Heart left ventricle (tissue), 16 donors: Measurements from ENCODE around the gene SPATA3. TPM values are rescaled to one million over a fixed set of nuclear protein-coding genes. Genes with fewer than 3 reads are reported as not detected.
A peak's percentile ranks its signal among the peaks of the same experiment; 100 is the strongest.

Experiments
- ATAC-seq, 4 donors: fragments of 200-7000 bp; cut with Tn5 transposase; one replicate each; pipeline ENCODE4 v1.9.1; 2020 to 2022; ENCODE audit warnings: moderate library complexity in 4 of 4, mild to moderate bottlenecking in 3 of 4, moderate number of reproducible peaks in 1 of 4
- DNase-seq, 5 donors: peaks; one replicate each; pipeline ENCODE4 v3.0.0-alpha.2; 2020
- H3K27ac ChIP-seq, 12 donors: fragments of 200-600 bp; sonication (generic) in 4 of 12; one replicate each; pipeline versions ENCODE4 v1.5.0 to v1.8.0; 2016 to 2022; ENCODE audit warnings: mild to moderate bottlenecking in 2 of 12
- H3K27me3 ChIP-seq, 9 donors: fragments of 200-600 bp; sonication (generic) in 2 of 9; one replicate each; pipeline versions ENCODE4 v1.5.1 to v1.8.0; 2016 to 2022; ENCODE audit warnings: mild to moderate bottlenecking in 3 of 9
- H3K36me3 ChIP-seq, 9 donors: fragments of 200-600 bp; sonication (generic) in 2 of 9; one replicate each; pipeline versions ENCODE4 v1.5.0 to v1.8.0; 2018 to 2022; ENCODE audit warnings: mild to moderate bottlenecking in 2 of 9
- H3K4me1 ChIP-seq, 12 donors: fragments of 200-600 bp; sonication (generic) in 4 of 12; one replicate each; pipeline versions ENCODE4 v1.5.0 to v1.8.0; 2016 to 2022; ENCODE audit warnings: mild to moderate bottlenecking in 3 of 12
- H3K4me3 ChIP-seq, 12 donors: fragments of 200-600 bp; sonication (generic) in 4 of 12; one replicate each; pipeline versions ENCODE4 v1.5.0 to v1.8.0; 2017 to 2022; ENCODE audit warnings: mild to moderate bottlenecking in 9 of 12, moderate library complexity in 4 of 12
- H3K9me3 ChIP-seq, 12 donors: fragments of 200-600 bp; sonication (generic) in 4 of 12; one replicate each; pipeline versions ENCODE4 v1.5.0 to v1.8.0; 2016 to 2022; ENCODE audit warnings: mild to moderate bottlenecking in 1 of 12
- POLR2A ChIP-seq, 2 donors: fragments of 450-650 bp; IDR thresholded peaks; one replicate each; pipeline ENCODE4 v1.6.1; 2017; ENCODE audit warnings: antibody characterized with exemption in 2 of 2, mild to moderate bottlenecking in 2 of 2, moderate library complexity in 2 of 2
- whole genome bisulfite sequencing, 4 donors: extraction: QIAGEN DNeasy Blood & Tissue Kit in 2 of 4; methylation state at CpG; one replicate each; pipeline versions ENCODE4 v1.1.5 to v1.1.7; 2013 to 2018; 5-methylcytosine and 5-hydroxymethylcytosine counted together
- intact Hi-C, 10 donors: fragments of 100-400 bp; cut with DNase I; formaldehyde crosslinking; loops; one replicate each; pipeline versions ENCODE4 v1.11.1 to v1.14.2; 2022
- polyA plus RNA-seq, 2 donors: library from polyadenylated mRNA; stranded (reverse); fragments of 200-250 nt; gene quantifications; one replicate each; pipeline ENCODE4 v1.2.3, GENCODE V29; 2013
- total RNA-seq, 9 donors: library from RNA; depleted of rRNA in 2 of 9; stranded (reverse); fragments of >200 nt in 2 of 9; fragmentation: NEBNext Ultra II Directional in 3 of 9; extraction: Animal tissue kit (Norgen Biotek cat#: 25700) in 3 of 9; gene quantifications; one replicate each; pipeline versions ENCODE4 v1.1.0 to v1.2.4, GENCODE V29; 2016 to 2023
- TF ChIP-seq, protein P1 (sequence below), 12 donors: fragments of 200-600 bp; sonication (generic) in 4 of 12; IDR thresholded peaks; one replicate each; pipeline versions ENCODE4 v1.5.0 to v1.8.0; 2018 to 2022; ENCODE audit warnings: antibody characterized with exemption in 12 of 12, mild to moderate bottlenecking in 5 of 12
- donor health status: ischemic (EF 13 %, LVEDD 7.1; RV severe dilation, severe dysfunction).
- donor health status: healthy with polysubstance abuse.
- donor health status: DM: no; HTN: yes; CAD: no.
- donor health status: DM: no; HTN: no; CAD: no.
- donor health status: ischemic (EF 25% LVEDD 6.9; RV normal size, moderate dysfunction).
- donor health status: ischemic (EF 25% LVEDD 5.7; RV mildly dilated, moderate dysfunction).
- donor health status: healthy.
- donor health status: DM: yes; HTN: yes; CAD: no.
- donor health status: ischemic (EF 35%, LVEDD 5.7; RV mildly dilated, moderate dysfunction).
- donor health status: nonischemic (EF 11% LVEDD 7.7; RV severe dilation, severe dysfunction).
- donor health status: DM: yes; HTN: yes; CAD: no.
- donor health status: PGD.
- donor health status: ischemic (EF 29% LVEDD 5.4; RV normal size, mild dysfunction).
- donor health status: nonischemic (EF 23%, LVEDD 6.1; RV moderate dilation, normal function).

SPATA3 gene
- total and polyA plus RNA-seq, 11 donors: not detected

DNA sequence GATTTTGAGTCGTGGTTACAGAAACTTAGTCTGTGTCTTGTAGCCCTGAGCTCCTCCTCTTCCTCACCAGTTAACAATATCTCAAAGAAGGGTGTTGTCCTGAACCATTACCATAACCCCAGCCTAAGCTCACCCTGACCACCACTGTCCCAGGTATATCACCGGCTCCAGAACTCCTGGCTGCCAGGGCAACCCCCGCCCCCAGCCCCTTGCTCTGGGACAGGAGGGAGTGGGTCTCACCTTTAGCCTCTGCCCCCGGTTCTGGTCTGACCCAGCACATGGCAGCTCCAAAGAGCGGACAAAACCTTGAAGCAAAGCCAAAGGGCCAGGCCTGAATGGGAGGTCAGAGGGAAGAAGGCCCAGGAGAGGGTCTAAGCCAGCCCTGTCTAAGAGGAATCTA, 55.2 kb downstream of the SPATA3 start:
- ATAC-seq (no peak), DNase-seq (no peak)
- H3K36me3 ChIP-seq: no peaks in the 10 kb centered on the region
- TF ChIP-seq POLR2A (IDR thresholded peaks at IDR 0.05): no peak
- TF ChIP-seq, protein P1, sequence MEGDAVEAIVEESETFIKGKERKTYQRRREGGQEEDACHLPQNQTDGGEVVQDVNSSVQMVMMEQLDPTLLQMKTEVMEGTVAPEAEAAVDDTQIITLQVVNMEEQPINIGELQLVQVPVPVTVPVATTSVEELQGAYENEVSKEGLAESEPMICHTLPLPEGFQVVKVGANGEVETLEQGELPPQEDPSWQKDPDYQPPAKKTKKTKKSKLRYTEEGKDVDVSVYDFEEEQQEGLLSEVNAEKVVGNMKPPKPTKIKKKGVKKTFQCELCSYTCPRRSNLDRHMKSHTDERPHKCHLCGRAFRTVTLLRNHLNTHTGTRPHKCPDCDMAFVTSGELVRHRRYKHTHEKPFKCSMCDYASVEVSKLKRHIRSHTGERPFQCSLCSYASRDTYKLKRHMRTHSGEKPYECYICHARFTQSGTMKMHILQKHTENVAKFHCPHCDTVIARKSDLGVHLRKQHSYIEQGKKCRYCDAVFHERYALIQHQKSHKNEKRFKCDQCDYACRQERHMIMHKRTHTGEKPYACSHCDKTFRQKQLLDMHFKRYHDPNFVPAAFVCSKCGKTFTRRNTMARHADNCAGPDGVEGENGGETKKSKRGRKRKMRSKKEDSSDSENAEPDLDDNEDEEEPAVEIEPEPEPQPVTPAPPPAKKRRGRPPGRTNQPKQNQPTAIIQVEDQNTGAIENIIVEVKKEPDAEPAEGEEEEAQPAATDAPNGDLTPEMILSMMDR (IDR thresholded peaks at IDR 0.05): no peak
- peaks cover 0 to 16% (median 0%) of the 10 kb centered on the region in 9 donors for H3K27me3 ChIP-seq
- 88 to 93% (median 92%) methylated on average over 5 of the region's 5 CpGs for WGBS, 4 donors
- H3K4me3 ChIP-seq: no peak overlapping the region
- no peak overlapping the region for H3K27ac ChIP-seq
- no peaks in the 10 kb centered on the region for H3K9me3 ChIP-seq
- intact Hi-C loops: loop anchor here in 5 of 10 donors (2.0 to 10.0 kb wide), 5 partner anchors 146 to 228 kb away; no protein-coding TSS in a partner anchor
- H3K4me1 ChIP-seq: peaks cover 0 to 9% (median 5%) of the 10 kb centered on the region in 12 donors

DNA sequence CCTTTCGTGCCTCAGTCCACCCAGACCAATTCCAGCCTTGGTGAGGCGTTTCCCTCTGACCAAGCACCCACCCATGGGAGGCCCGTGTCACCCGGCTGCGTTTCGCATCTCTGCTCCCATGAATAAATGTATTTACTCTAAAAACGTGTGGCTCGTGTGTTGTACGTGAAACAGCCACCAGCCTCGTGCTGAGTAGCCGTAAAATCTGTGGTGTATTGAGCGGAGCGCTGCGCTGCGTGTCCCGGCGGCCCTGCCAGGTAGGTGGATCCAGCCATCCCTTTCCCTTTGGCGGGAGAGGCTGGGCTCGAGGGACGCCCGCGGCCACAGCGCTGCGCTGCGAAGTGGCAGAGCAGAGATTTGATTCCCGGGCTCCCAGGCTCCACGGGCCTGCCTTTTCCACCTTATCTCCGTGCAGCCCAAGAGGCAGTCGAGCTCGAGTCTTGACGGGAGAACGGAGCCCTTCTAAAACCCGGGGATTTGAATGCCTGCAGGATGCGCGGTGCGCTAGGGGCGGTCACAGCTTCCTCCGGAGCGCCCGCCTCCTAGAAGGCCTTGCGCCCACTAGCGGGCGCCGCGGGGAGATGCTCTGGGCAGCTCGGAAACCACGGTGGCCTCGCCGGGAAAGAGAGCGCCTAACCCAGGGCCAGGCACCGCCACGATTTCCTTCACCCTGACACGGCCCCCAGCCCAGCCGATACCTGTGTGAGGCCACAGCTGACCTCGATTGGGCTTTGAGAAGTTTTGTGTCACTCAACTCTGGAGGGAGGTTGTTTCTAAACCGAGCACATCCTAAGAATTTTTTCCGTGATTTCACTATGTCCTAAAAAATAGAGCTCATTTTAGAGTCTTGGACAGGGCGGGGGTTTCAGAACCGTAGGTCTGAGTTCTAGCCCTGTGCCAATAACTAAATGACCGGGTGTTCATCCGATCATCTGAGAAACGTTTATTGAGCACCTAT, 56.9 kb downstream of the SPATA3 start:
- DNase-seq (peak; percentile 80 to 91 (median 82)), ATAC-seq (peak; percentile 74 to 85 (median 82))
- TF ChIP-seq, protein P1 (IDR thresholded peaks at IDR 0.05): peak; percentile 85 to 99 (median 94)
- no peak for TF ChIP-seq POLR2A (IDR thresholded peaks at IDR 0.05)
- intact Hi-C loops: loop anchor here in 3 of 10 donors (5.0 to 10.0 kb wide), 3 partner anchors 148 to 228 kb away; no protein-coding TSS in a partner anchor
- Histone ChIP-seq H3K36me3 (peaks cover 0 to 5% (median 0%) of the 10 kb centered on the region in 9 donors), H3K27me3 (peaks cover 0 to 11% (median 0%) of the 10 kb centered on the region in 9 donors), H3K4me3 (peak overlapping the region; percentile 31 to 77 (median 66)), H3K4me1 (peaks cover 0 to 16% (median 8%) of the 10 kb centered on the region in 12 donors), H3K27ac (peak overlapping the region in 6 of 12 donors; percentile 4 to 62 (median 39)), H3K9me3 (no peaks in the 10 kb centered on the region)
- WGBS, 4 donors: 7 to 15% (median 8%) methylated on average over 39 to 62 of the region's 62 CpGs

DNA sequence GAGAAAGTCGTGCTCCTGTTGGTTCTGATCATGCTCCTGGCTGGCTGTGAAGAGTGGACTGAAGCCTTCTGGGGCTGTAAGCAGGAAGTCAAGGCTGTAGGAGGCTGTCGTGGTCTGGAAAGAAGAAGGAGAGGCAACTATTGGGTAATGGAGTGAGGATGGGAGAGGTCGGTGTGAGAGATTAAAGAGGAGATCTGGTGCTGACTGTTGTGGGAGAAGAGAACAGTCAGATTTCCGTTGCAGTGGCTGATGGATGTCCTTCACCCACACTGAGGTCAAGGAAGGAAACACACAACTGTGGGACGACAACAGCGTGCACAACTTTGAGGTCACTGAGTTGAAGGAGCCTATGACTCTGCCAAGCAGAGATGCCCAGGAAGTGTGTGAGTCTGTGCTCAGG, 57.9 kb downstream of the SPATA3 start:
- DNase-seq: no peak
- no peak for ATAC-seq
- Histone ChIP-seq H3K27me3 (peaks cover 0 to 8% (median 0%) of the 10 kb centered on the region in 9 donors), H3K4me3 (no peak overlapping the region), H3K4me1 (peaks cover 0 to 27% (median 19%) of the 10 kb centered on the region in 12 donors), H3K27ac (no peak overlapping the region), H3K36me3 (peaks cover 0 to 5% (median 0%) of the 10 kb centered on the region in 9 donors), H3K9me3 (no peaks in the 10 kb centered on the region)
- TF ChIP-seq, protein P1 (IDR thresholded peaks at IDR 0.05): no peak
- TF ChIP-seq POLR2A (IDR thresholded peaks at IDR 0.05): no peak
- intact Hi-C loops: loop anchor here in 3 of 10 donors (5.0 to 10.0 kb wide), 3 partner anchors 149 to 229 kb away; no protein-coding TSS in a partner anchor
- WGBS, 4 donors: 75 to 80% (median 77%) methylated on average over 6 of the region's 6 CpGs
